Tibial nerve (tissue), 3 donors: Measurements from ENCODE around the gene PRPF19.

ENCODE experiments used
- POLR2A ChIP-seq, 2 donors: fragments of 450-650 bp; IDR thresholded peaks; one replicate each; pipeline ENCODE4 v1.6.1; 2017; ENCODE audit warnings: antibody characterized with exemption in 2 of 2, mild to moderate bottlenecking in 2 of 2, moderate library complexity in 2 of 2
- TF ChIP-seq, protein P1 (sequence below), 5 experiments: fragments of 200-600 bp in 3 of 5; fragments of 450-650 bp in 2 of 5; sonication (generic) in 3 of 5; IDR thresholded peaks; one replicate each; pipeline ENCODE4 v1.5.1; 2016 to 2019; ENCODE audit warnings: antibody characterized with exemption in 5 of 5, mild to moderate bottlenecking in 3 of 5, moderate library complexity in 2 of 5

DNA sequence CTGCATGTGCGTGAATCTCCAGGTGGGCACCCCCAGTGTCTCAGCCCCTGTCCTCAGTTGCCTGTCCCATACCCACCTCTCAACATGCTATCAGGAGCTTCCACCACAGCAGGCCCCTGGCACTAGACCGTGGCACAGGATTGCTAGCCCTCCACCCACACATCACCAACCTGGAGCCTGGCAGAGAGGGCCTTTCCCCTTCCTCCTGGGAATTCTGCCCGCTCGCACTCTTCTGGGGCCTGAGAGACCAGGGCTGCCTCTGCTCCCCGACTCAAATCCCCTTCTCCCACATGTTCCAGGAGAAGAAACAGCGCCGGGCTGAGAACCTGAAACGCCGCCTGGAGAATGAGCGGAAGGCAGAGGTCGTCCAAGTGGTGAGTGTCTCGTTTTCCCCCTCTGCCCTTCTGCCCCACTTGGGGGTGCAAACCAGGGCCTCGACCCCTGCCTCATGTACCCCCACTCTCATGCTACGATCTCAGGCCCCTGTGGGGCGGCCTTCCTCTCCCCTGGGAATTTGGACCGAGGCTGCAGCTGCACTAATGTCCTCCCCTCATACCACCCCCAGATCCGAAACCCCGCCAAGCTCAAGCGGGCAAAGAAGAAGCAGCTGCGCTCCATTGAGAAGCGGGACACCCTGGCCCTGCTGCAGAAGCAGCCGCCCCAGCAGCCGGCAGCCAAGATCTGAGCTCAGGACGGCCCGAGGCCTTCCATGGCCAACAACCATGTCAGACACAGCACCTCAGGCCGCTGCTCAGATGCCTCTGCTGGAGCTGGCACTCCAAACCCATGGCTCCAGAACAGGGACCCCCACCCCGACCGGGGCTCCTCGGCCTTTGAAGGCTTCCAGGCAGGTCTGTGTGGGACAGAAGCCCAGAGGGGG lies 56.5 kb downstream of the PRPF19 start:
- TF ChIP-seq POLR2A (IDR thresholded peaks at IDR 0.05), result no peak
- TF ChIP-seq, protein P1, sequence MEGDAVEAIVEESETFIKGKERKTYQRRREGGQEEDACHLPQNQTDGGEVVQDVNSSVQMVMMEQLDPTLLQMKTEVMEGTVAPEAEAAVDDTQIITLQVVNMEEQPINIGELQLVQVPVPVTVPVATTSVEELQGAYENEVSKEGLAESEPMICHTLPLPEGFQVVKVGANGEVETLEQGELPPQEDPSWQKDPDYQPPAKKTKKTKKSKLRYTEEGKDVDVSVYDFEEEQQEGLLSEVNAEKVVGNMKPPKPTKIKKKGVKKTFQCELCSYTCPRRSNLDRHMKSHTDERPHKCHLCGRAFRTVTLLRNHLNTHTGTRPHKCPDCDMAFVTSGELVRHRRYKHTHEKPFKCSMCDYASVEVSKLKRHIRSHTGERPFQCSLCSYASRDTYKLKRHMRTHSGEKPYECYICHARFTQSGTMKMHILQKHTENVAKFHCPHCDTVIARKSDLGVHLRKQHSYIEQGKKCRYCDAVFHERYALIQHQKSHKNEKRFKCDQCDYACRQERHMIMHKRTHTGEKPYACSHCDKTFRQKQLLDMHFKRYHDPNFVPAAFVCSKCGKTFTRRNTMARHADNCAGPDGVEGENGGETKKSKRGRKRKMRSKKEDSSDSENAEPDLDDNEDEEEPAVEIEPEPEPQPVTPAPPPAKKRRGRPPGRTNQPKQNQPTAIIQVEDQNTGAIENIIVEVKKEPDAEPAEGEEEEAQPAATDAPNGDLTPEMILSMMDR (IDR thresholded peaks at IDR 0.05), result no peak
